ENCODE results near the gene MRPL54.
"Not testable (repeated sequence)": the region's sequence is repeated elsewhere in the genome, so short reads cannot be mapped to it uniquely, and the experiment has no call there.

Gene MRPL54

DNA sequence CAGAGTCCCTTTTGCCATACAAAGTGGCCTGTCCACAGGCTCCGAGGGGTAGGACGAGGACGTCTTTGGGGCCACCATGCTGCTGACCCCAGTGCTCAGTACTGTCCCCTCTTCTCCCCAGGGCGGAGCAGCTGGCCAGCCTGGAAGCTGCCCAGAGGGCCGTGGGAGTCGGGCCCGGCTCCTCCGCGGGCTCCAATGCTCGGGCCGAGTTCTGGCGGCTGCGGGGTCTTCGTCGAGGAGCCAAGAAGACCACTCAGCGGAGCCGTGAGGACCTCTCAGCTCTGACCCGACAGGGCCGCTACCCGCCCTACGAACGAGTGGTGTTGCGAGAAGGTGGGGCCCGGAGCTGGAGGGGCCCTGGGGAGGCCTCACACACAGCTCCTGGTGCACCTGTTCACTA is 22.1 kb upstream of the MRPL54 start:
- no peak for DNase-seq (ENCODE audit: low read depth in 3 of 3)

GRCh38 chr19:3743486-3743885 is 19.0 kb upstream of the MRPL54 start:
- no peak for DNase-seq (ENCODE audit: low read depth in 3 of 3)

DNA sequence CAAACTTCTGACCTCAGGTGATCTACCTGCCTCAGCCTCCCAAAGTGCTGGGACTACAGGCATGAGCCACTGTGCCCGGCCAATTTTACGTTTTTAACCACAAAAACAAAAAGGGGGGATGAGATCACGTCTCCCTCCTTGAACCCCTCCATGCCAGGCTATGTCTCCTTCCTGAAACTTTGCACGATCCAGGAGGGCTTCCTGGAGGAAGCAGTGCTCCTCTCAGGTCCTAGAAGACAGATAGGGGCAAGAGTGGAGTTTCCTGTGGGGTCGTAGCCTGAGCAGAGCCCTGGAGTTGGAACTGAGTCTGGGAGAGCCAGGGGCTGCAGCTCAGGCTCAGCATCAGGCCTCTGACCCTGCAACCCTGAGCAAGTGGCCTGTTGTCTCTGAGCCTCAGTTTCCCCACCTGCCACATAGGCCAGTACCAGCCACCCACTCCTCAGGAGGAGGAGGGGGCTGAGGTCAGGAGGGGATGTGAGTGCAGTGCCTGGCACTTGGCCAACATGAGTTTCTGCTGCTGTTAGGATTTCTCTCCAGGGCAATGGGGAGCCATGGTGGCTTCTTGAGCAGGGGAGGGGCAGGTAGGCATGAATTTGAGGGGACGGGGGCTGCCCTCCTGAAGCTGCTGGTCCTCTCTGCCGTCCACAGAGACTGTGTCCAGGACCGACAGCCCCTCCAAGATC is 17.0 kb upstream of the MRPL54 start:
- DNase-seq (ENCODE audit: low read depth in 3 of 3) = no peak

DNA sequence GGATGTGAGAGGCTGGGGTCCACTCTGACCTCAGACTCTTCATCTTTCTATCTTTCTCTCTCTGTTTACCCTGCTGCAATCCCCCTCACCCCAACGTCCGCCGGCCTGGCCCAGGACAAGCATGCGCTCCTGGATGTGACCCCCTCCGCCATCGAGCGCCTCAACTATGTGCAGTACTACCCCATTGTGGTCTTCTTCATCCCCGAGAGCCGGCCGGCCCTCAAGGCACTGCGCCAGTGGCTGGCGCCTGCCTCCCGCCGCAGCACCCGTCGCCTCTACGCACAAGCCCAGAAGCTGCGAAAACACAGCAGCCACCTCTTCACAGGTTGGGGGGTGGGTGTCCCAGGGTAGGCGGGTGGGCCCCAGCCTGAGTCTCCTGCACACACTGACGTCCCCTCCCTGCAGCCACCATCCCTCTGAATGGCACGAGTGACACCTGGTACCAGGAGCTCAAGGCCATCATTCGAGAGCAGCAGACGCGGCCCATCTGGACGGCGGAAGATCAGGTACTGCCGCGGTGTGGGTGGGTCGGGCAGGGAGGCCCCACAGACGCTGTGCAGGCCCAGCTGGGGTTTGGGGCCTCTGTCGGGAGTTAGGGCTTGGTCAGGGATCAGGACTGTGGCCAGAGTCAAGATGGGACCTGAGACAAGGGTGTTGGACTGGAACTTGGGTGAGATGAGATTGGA is 16.0 kb upstream of the MRPL54 start:
- DNase-seq (ENCODE audit: low read depth in 3 of 3) = no peak

DNA sequence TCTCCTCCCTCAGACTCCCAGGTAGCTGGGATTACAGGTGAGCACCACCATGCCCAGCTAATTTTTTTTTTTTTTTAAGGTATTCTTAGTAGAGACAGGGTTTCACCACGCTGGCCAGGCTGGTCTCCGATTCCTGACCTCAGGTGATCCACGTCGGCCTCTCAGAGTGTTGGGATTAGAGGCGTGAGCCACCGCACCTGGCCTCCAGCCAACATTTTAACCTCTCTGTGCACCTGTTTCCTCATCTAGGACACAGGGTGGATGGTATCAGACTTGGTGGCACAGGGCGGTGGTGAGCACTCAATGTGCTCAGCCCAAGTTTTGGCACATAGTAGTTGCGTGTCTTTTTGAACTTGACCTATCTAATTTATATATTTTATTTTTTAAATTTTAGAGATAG is 13.5 kb upstream of the MRPL54 start:
- no peak for DNase-seq (ENCODE audit: low read depth in 3 of 3)

DNA sequence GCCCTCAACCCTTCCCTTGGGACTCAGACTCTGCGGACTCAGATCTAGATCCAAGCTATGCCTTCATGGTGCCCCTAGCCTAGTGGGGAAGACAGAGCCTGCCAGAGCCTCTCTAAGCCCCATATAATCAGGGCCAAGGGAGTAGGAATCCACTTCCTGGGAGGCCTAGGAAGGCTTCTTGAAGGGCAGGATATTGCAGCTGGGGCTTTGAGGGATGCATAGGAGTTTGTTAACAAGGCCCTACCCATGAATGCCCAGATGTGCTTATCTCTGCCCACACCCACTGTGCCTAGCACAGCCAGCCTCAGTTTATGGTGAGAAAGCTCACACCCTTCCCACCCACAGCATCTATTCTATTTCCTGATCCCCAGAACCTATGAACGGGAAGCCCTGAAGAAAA is 12.3 kb upstream of the MRPL54 start:
- no peak for DNase-seq (ENCODE audit: low read depth in 3 of 3)

- no peak for DNase-seq (ENCODE audit: low read depth in 3 of 3)
These were observed 11.2 kb upstream of the MRPL54 start for GRCh38 chr19:3751236-3751635.

DNA sequence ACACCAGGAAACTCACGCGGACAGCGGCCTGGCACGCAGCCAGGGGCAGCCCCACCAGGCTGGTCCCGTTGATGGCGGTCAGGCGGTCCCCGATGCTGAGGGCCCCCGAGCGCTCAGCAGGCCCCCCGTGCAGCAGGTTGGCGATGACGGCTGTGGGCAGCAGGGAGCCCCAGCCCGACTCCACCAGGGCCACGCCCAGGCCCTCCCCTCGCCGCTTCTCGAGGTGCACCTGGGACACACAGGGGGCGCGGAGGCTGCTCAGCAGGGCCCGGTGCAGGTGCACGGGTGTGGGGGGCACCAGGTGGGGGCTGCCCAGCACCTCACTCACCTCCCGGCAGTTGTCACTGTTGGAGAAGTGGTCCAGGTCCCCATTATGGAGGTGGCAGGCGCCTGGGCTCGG is 10.0 kb upstream of the MRPL54 start:
- no peak for DNase-seq (ENCODE audit: low read depth in 3 of 3)

- no peak for DNase-seq (ENCODE audit: low read depth in 3 of 3)
These were observed 8.7 kb upstream of the MRPL54 start for GRCh38 chr19:3753631-3754410.

GRCh38 chr19:3757705-3758104 is 4.8 kb upstream of the MRPL54 start:
- DNase-seq (ENCODE audit: low read depth in 3 of 3) = not testable (repeated sequence)

DNA sequence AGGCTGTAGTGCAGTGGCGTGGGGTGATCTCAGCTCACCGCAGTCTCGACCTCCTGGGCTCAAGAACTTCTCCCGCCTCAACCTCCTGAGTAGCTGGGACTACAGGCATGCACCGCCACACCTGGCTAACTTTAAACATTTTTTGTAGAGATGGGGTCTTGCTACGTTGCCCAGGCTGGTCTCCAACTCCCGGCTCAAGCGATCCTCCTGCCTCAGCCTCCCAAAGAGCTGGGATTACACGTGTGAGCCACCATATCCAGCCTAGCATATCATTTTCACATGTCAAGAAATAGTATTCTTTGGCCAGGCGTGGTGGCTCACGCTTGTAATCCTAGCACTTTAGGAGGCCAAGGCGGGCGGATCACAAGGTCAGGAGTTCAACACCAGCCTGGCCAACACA is 4.2 kb upstream of the MRPL54 start:
- DNase-seq (ENCODE audit: low read depth in 3 of 3) = not testable (repeated sequence)

GRCh38 chr19:3759482-3760254 is 2.8 kb upstream of the MRPL54 start:
- DNase-seq (ENCODE audit: low read depth in 3 of 3) = no peak

DNA sequence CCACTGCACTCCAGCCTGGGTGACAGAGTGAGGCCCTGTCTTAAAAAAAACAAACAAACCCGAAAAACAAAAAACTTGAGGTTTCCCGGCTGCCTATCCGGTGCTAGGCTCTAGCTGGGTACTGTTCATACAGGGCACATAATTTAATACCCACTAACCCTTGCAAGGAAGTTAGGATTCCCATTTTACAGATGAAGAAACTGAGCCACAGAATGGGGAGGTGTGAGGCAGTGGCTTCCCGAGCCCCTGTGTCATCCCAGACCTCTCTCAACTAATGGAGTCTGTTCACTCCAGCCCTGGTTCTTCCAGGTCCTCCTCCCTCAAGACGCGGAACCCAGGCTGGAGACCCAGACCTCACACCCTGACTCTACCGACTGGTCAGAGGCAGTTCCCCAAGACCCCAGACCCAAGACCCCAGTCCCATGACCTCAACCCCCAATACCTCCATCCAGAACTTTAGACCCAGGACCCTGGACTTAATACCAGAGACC is 1.6 kb upstream of the MRPL54 start:
- no peak for DNase-seq (ENCODE audit: low read depth in 3 of 3)

- DNase-seq (ENCODE audit: low read depth in 3 of 3) = peak; percentile 92 to 96 (median 93)
These were observed 926 bp upstream of the MRPL54 start, which contains the start of gene APBA3 for GRCh38 chr19:3761382-3762129. Gene APBA3, minus strand, starts transcription at chr19:3761692. Its CDS starts 1,428 bp downstream, at chr19:3760264.

GRCh38 chr19:3762130-3762473 is 380 bp upstream of the MRPL54 start:
- DNase-seq (ENCODE audit: low read depth in 3 of 3) = no peak

DNA sequence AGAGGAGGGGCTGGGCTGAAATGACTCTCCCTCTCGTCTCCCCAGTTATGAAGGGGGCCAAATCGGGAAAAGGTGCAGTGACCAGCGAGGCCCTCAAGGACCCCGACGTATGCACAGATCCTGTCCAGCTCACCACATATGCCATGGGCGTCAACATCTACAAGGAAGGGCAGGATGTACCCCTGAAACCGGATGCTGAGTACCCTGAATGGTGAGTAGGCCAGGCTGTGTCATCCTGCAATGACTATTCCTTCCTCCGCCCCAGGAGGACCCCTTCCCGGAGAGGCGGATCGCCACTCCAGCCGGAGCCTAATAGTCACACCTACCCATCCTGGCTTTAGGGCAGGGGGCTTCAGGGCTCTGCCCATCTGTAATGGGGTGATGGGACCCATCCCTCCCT is 2.6 kb downstream of the MRPL54 start:
- DNase-seq (ENCODE audit: low read depth in 3 of 3) = no peak

GRCh38 chr19:3765757-3766156 is 3.3 kb downstream of the MRPL54 start:
- DNase-seq (ENCODE audit: low read depth in 3 of 3) = not testable (repeated sequence)

GRCh38 chr19:3766520-3766919 is 4.0 kb downstream of the MRPL54 start:
- no peak for DNase-seq (ENCODE audit: low read depth in 3 of 3)

- DNase-seq (ENCODE audit: low read depth in 3 of 3) = no peak
These were observed 4.6 kb downstream of the MRPL54 start for GRCh38 chr19:3767050-3767449.

DNA sequence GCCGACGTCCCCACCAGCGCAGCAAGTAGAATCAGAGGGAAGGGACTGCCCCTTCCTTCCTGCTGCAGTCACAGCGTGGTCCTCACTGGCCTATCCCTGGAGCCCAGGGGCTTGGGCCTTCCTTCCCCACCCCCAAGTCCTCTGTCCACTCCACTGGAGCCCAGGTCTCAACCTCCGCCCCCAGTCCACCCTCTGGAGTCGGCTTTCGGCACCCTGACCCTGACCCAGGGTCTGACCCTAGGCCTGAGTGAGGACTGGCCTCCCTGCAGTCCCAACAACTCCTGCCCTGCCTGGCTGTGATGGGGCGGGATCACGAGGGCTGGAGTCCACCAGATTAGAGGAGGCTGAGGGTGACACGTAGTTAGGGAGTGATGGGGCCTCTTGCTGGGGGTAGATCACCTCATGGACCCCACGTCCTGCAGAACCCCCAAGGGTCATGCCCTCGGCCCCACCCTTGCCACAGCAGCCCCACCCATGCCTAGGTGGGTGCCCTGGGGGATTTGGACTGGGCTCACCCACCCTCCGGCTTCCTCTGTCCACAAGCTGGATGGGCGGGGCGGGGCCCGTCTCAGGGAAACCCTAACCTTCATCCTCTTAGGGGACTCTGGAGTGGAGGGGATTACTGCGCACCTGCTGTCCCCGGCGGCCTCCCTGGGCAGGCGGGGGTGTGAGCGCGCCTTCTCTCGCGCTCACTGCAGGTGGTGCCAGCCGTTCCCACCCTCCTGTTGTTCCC is 5.7 kb downstream of the MRPL54 start:
- no peak for DNase-seq (ENCODE audit: low read depth in 3 of 3)

GRCh38 chr19:3768748-3769099 is 6.2 kb downstream of the MRPL54 start:
- no peak for DNase-seq (ENCODE audit: low read depth in 3 of 3)
